Activated CD4-positive, CD25-positive, alpha-beta regulatory T cell treated with anti-CD3 and anti-CD28 coated beads, Interleukin-2, amount 50 U/mL, for 72 hours (primary cell): ENCODE results near the gene MPL.
A peak's percentile ranks its signal among the peaks of the same experiment; 100 is the strongest.

Source experiments
- DNase-seq: peaks from one replicate; pipeline ENCODE4 v3.0.0; 2021

Gene MPL

GRCh38 chr1:43327549-43328292, 9.9 kb upstream of the MPL start:
- no peak for DNase-seq

DNA sequence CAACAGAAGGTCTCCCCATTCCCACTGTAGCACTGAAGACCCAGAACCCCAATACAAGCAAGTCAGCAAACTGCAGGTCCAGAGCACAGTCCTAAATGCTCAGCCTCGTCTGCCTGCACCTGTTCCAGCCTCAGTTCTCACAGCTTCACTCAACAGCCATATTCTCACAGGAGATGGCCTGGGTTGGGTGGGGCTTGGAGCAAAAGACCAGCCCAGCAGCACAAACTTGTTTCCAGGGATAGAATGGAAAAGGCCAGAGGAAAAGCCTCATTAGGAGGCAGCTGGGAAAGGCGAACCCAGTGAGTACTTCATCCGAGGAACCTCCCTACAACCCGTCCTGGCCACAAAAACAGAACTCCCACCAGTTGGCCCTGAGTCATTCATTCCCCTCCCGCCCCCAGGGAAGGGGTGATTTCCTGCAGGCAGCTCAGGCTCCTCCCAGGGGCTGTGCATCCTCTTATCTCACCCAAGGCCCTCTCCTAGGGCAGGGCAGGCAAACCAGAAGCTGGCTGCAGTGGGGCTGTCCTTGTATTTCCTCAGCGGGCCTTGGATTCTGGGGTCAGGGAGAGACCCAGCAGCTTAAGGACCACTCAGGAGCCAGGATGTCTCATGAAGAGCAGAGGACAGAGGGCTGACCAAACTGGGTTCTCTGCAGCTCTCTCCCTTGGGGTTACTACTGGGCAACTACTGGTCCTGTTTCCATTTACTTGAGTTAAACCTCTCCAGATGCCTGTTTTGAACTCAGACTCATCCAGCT, 7.4 kb upstream of the MPL start:
- DNase-seq, result no peak

- DNase-seq, result no peak
Measured at GRCh38 chr1:43331688-43332087, 5.9 kb upstream of the MPL start.

DNA sequence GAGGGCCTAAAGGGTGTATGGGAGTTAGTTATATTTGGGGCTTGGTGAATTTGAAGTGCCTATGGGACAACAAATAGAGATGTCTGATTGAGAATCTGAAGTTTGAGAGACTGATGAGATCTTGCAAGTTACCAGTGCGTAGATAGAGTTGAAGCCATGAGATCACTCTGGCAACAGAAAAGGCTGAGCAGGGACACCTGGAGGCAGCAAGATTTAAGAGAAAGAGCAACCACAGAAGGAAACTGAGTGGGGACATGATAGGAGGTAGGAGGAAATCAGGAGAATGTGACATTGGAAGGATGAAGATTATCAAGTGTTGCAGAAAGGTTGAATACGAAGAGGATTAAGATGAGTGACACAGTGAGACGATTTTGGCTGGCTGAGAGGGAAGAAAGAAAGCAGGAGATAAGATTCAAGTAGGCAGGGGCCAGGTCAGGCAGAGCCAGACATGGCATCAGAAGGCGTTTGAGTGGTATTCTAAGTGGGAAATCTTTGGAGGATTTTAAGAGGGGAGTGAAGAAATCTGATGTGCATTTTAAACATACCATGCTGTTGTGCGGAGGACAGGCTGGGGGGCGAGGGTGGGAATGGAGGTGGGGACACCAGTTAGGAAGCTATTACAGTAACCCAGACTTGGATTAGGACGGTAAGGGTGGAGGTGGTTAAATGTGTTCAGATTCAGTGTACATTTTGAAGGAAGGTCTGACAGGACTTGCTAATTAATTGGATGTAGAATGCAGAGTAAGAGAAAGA, 3.0 kb upstream of the MPL start:
- no peak for DNase-seq

GRCh38 chr1:43338001-43338400, 383 bp downstream of the MPL start:
- DNase-seq, result no peak

GRCh38 chr1:43339584-43340232, 2.1 kb downstream of the MPL start:
- DNase-seq, result no peak

- DNase-seq, result no peak
Measured at GRCh38 chr1:43340559-43340958, 2.9 kb downstream of the MPL start.

DNA sequence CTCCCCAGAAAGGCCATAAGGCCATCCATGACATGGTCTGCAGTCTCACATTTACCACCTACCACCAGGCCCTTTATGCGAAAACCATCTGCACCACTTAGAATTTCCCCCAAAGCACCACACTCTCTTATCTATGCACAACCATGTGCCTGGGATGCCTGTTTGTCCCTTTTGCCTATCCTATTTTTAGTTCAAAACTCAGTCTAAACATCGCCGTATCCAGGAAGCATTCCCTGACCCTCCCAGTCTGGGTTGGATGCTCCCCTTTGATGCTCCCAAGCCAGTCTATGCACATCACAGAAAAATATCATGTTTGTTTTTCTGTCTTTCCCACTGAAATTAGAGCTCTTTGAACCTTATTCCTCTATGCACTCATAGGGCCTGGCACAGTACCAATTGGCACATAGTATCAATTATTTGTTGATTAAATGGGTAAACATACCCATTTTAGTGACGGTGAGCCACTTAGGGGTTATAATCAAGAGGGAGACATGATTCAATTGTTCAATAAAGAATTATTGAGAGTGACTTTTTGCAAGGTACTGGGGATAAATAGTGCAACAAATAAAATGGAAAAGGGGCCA, 6.7 kb downstream of the MPL start:
- no peak for DNase-seq

GRCh38 chr1:43345120-43345519, 7.5 kb downstream of the MPL start:
- no peak for DNase-seq

GRCh38 chr1:43346636-43347035, 9.0 kb downstream of the MPL start:
- DNase-seq, result no peak

DNA sequence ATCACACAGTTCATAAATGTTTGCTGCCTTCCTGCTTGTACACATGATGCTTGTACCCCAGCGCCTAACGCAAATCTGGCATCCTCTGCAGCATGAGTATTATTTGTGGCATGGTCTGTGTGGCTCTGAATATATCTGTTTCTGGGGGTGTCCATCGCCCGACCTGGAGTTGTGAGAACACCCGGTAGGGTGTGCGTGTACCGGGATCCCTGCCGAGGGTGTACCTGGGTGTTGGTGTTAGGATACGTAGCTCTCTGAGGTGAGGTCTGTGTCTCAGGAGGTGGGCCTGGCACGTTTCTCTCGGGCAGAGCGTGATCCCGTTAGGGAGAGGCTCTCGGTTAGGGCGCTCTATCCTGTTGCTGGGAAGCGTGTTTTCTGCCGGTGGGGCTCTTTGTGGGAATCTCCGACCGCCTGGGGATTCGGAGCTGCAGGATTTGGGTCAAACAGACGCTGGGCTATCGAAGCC, 10.8 kb downstream of the MPL start:
- no peak for DNase-seq

DNA sequence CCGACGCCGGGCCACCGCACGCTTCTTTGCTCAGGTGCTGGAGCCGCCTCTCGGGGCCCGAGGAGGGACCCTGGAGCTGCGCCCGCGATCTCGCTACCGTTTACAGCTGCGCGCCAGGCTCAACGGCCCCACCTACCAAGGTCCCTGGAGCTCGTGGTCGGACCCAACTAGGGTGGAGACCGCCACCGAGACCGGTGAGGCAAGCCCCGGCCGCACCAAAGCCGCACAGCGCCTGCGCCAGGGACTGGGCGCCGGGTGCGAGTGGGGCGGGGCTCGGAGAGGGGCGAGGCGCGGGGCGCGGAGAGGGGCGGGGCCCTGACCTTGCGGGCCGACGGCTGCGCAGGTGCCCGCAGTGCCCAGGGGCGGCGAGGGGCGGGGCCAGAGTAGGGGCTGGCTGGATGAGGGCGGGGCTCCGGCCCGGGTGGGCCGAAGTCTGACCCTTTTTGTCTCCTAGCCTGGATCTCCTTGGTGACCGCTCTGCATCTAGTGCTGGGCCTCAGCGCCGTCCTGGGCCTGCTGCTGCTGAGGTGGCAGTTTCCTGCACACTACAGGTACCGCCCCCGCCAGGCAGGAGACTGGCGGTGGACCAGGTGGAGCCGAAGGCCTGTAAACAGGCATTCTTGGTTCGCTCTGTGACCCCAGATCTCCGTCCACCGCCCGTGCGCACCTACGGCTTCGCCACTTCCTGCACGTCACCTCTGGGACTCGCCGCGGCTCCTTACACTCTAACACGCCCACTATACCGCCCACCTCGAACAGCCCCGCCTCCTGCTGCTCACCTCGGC, 11.4 kb downstream of the MPL start:
- DNase-seq, result peak; percentile 68

GRCh38 chr1:43349594-43350306, 12.1 kb downstream of the MPL start:
- no peak for DNase-seq

DNA sequence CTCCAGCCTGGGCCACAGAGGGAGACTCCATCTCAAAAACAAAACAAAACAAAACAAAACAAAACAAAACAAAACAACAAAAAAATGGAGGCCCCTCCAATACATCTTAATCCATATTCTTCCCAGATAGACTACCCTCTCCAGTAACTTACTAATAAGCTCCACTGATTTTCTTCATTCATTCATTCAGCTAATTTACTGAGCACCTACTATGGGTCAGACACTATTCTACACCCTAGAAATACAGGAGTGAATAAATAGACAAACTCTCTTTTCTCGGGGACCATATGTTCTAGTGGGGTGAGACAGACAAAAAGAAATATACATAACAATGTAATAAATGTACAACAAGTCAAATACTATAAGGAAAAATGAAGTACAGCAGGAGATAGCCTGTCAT, 13.4 kb downstream of the MPL start:
- DNase-seq, result no peak

DNA sequence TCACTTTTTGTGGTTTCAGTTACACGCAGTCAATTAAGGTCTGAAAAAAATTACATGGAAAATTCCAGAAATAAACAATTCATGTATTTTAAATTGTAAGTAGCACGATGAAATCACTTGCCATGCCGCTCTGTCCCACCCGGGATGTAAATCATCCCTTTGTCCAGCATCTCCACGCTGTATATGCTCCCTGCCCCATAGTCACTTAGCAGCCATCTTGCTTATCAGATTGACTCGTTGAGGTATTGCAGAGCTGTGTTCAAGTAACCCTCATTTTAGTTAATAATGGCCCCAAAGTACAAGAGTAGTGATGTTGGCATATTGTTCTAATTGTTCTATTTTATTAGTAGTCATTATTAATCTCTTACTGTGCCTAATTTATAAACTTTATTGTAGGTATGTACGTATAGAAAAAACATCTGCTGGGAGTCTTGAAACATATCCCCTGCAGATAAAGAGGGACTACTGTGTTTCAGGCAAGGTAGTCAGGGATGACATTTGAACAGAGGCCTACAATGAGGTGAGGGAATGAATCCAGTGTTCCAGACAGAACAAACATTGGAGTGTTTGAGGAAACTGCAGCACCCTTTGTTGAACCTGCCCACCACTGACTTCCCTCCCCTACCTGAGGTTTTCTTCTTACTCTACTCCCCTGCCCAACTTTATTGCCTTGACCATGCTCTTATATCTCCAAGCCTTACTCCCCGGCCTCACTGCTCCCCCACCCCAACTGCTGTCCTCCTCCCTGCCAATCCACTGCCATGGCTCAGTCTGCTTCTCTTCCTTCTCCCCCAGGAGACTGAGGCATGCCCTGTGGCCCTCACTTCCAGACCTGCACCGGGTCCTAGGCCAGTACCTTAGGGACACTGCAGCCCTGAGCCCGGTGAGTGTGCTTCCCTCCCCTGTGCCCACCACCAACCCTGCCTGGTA, 14.1 kb downstream of the MPL start:
- DNase-seq, result no peak

- no peak for DNase-seq
Measured at GRCh38 chr1:43352351-43352705, 14.7 kb downstream of the MPL start.

GRCh38 chr1:43352881-43353280, 15.3 kb downstream of the MPL start:
- DNase-seq, result no peak

GRCh38 chr1:43354471-43354870, 16.9 kb downstream of the MPL start:
- no peak for DNase-seq

- no peak for DNase-seq
Measured at GRCh38 chr1:43354936-43355335, 17.3 kb downstream of the MPL start.

DNA sequence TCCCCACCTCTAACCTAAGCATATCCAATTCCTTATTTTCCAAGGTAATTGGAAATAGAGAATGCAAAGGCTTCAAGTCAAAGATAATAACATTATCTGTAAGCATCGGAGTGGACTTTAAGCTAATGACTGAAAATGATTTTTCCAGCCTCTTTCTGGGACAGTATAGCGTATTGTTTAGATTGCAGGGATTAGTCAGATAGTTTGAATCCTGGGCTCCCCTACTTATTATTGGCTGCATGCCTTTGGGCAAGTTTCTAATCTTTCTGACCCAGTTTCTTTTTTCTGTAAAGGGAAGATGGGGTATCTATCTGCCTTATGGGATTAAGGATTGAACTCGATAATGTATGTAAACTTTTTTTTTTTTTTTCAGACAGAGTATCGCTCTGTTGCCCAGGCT, 19.6 kb downstream of the MPL start:
- DNase-seq, result no peak
